ENCODE results near the gene NRAP. TPM values are rescaled to one million over a fixed set of nuclear protein-coding genes. Genes with fewer than 3 reads are reported as not detected.

NRAP gene
- total RNA-seq, 1 experiment from 2014 or later, result 0.02 TPM

DNA sequence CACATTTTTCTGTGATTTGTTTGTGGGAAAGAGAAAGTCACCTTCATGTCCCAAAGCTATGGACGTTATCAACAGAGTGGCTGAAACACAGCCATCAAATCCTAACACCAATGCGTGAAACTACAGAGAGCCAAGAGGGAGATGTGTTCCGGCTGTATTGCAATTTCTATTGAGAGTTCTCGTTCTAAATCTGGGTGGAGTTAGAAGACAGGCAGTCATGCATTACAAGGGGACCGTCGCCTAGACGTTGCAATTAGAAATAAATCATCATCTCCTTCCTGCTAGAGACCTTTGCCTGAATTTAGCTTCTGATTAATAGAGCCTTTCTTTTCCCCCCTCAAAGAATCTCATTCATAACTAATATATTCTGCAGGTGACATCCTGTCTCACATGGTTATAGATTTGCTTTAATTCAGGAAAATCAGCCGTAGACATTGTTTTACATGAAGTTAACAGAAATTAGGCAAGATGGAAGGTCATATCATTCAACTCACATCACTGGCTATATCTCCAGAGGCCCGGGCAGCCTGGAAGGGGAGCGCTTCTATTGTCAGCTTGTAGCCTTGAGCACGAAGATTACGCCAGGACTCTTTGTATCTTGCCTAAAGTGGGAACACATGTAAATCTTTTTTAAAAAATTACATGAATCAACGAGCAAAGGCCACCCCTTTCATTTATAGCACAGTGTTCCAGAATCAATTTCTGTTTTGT lies 58.4 kb downstream of the NRAP start:
- no peak for DNase-seq (ENCODE audit: low spot score)

- no peak for DNase-seq (ENCODE audit: low spot score)
Observed at GRCh38 chr10:113604572-113604971, 59.3 kb downstream of the NRAP start.

- no peak for DNase-seq (ENCODE audit: low spot score)
Observed at GRCh38 chr10:113603057-113603777, 60.6 kb downstream of the NRAP start.

DNA sequence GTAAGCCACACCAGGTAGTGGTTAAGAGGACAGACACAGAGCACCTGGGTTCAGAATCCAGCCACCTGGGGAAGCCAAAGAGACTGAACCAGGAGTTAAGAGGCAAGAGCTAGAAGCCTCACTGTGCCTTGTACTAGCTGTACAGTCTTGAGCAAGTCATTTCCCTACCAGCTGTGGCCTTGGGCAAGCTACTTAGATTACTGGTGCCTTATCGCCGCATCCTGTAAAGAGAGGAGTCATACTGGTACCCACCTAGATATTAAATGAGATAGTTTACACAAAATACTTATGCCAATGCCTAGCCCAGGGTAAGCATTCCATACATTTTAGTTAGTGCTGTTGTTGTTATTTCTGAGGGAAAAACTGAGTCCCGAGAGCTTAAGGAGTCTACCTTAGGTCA lies 63.3 kb downstream of the NRAP start:
- DNase-seq (ENCODE audit: low spot score), result no peak

DNA sequence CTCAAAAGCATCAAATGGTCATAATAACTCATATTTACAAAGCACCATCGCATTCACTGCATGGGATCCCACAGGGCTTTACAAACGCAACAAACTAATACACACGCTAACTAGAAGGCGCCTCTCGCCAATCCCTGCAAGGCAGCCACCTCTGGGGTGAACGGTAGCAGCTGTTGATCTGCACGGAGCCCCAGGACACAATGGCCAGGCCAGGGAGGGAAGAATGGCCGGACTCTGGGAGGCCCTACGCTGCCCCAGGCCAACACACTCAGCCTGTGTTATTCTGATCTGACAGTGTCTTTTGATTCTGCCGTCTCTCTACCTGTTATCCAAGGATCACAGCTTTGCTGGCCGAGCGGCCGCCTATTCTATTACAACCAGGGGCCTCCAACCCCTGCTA lies 69.2 kb downstream of the NRAP start:
- no peak for DNase-seq (ENCODE audit: low spot score)

- DNase-seq (ENCODE audit: low spot score), result no peak
Observed at GRCh38 chr10:113592380-113592779, 71.5 kb downstream of the NRAP start.

DNA sequence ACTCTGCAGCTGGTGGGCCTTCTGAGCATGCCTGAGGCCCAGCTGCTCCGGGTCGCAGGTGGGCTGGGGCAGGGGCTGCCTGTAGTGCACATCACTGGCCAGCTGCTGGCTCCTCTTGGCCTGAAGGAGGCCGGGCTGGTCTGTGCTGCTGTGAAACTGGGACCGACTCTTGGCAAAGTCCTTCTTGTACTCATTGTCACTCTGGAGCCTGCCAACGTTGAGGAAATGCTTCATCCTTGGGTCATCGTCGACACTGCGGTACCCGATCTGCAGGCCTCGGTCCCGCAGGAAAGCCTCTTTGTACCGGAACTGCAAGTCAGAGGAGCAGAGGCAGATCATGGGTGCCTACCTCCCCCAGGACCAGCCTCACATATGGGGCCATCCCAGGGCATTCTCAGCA lies 73.3 kb downstream of the NRAP start:
- DNase-seq (ENCODE audit: low spot score), result no peak

DNA sequence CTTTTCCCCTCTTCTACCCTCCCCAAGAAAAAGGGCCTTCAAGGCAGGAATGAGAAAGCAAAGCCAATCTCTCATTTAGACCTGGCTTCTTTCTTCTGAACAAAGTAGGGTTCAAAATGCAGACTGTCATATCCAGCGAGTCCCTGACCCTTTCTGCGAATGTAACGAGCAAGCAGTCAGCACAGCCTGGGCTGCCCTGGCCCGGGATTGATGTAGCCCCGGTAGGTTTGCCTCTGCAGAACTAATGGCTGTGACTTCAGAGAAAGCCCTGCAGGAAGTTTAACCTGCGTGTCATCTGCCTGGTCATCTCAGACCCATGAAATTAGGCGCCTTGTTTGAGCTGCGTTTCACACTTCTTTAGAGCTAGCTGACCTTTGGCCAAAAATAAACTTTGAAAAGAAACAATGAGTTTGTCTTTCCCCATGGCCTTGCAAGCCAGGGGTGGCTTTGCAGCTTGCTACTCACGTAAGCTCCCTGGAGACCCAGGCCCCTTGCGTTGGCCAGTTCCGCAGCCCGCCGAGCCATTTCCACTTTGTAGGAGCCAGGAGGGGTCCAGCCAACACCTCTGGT lies 74.6 kb downstream of the NRAP start:
- DNase-seq (ENCODE audit: low spot score), result no peak

- DNase-seq (ENCODE audit: low spot score), result no peak
Observed at GRCh38 chr10:113585949-113586348, 77.9 kb downstream of the NRAP start.

DNA sequence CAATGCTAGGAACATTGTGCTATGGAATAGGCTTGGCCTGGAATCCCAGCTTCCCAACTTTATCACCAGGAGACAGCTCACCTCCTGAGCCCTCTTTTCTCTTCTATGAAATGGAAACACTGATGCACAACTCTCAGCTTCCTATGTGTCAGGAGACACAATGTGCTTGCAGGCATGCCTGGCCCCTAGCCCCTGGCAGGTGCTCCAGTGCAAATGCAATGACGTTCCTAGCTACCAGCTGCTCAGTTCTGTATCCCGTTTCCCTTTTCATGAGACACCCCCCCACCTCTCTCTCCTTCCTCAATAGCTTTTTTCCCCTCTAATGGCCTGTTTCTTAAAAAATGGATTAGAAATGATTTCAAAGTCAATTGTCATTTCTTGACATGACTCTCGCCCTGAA lies 80.3 kb downstream of the NRAP start:
- no peak for DNase-seq (ENCODE audit: low spot score)

- DNase-seq (ENCODE audit: low spot score), result no peak
Observed at GRCh38 chr10:113581092-113581491, 82.7 kb downstream of the NRAP start.

- DNase-seq (ENCODE audit: low spot score), result no peak
Observed at GRCh38 chr10:113578773-113579172, 85.1 kb downstream of the NRAP start.

DNA sequence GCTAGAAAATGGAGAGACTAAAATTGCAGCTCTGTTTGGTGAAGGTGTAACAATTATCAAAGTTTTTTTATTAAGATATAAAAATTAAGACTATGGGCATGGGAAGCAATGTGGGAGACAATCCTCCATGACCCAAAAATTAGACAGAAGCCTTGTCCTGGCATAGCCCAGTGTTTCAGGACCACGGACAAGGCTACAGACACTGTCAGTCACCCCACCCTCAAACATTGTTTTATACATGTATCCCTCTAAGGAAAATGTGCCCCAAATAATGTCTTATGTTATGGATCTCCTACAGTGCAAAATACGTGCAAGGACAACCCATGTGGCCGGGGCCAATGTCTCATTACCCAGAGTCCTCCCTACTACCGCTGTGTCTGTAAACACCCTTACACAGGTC lies 87.0 kb downstream of the NRAP start:
- no peak for DNase-seq (ENCODE audit: low spot score)

- no peak for DNase-seq (ENCODE audit: low spot score)
Observed at GRCh38 chr10:113573368-113573767, 90.5 kb downstream of the NRAP start.

DNA sequence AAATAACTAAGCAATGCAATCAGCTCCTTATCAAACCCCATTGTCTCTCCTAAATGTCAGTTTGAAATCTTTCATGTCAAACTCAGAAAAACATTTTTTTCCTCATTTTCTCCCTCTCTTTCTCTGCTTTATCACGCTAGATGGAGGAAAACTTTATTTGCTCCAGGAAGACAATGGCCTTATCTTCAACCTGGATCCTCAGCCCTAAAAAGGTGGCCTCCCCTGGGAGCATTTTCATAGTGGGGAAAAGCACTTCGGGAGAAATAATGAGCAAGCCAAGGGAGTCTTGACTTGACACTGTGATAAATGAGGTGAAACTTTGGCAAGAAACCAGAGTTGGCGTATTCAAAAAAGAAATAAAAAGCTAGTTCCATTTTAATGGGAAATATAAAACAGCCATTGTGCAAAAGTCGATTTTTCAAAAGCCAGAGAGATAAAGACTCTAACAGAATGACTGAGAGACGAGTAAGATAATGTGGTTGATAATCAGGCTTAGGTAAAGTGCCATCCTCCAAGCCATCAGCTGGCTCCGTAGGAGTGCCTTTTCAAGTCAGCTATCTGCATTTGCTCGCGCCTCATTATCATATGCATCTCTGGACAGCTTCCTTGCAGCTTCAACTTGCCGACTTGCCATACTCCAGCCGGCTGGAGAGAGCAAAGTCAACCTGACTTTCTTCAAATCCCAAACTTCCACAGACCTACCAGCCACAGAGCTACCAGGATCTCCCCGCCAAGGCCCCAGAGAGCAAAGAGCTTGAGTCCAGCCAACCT lies 91.1 kb downstream of the NRAP start:
- no peak for DNase-seq (ENCODE audit: low spot score)

DNA sequence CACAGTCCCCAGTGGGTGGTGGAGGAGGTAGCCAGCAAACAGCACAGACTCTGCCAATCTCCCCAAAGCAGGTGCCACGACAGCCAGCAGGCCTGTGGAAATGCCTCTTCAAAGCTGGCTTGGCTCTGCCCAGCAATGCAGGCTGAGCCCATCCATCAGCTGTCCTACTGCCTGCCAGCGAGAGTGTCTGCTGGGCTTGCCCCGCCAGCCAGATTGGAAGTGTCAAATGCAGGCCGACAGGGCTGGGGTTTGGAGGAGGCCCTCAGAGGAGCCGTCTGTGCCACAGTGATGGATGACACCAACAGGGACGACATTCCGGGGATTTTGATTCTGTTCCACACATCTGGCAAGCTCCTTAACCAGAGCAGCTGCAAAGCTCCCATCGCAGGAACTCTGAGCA lies 94.3 kb downstream of the NRAP start:
- no peak for DNase-seq (ENCODE audit: low spot score)

DNA sequence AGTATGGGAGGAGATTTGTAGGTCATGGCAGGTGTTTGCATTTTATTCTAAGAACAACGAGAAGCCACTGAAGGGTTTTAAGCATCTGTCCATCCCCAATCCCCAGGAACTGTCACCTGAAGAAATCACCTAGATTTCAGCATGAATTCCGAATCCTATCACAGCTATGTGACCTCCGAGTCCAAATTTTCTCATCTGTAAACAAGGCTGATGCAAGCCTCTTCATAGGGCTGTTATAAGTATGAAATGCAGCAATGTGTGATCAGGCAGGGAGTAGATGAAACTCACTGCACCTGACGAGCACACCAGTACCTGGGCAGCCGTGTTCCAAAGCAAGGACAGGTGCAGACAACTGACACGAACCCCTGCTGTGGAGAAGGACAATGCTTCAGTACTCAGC lies 97.0 kb downstream of the NRAP start:
- no peak for DNase-seq (ENCODE audit: low spot score)

DNA sequence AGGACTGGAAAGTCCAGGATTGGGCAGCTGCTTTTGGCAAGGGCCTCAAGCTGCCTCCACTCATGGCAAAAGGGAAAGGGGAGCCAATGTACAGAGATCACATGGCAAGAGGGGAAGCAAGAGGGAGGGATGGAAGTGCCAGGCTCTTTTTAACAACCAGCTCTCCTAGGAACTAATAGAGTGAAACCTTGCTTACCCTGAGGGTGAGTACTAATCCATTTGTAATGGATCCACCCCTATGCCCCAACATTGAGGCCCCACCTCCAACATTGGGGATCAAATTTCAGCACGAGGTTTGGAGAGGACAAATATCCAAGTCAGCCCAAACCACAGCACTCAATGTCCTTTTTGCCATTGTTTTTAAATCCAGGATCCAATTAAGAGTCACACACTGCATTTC lies 98.5 kb downstream of the NRAP start:
- no peak for DNase-seq (ENCODE audit: low spot score)

GRCh38 chr10:113563306-113564088 lies 100.3 kb downstream of the NRAP start:
- peak; percentile 67 for DNase-seq (ENCODE audit: low spot score)

- no peak for DNase-seq (ENCODE audit: low spot score)
Observed at GRCh38 chr10:113562704-113563103, 101.1 kb downstream of the NRAP start.

DNA sequence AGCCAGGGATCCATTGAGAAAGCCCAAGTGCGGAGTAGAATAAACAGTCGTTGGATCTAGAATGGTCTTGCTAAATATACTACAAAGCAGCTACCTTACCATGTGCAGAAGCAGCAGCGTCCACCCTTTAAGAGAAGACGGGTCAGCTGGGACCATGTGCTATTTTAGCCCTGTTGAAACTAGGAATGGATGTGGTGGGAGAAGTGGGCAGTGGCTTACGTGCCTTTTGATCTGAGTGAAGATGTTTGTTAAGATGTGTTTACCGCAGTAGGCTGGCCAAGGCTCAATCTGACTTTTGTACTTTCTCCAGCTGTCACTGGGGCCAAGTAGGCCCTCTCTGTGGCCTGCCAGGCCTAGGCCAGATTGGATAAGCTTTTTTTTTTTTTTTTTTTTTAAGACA lies 101.8 kb downstream of the NRAP start:
- DNase-seq (ENCODE audit: low spot score), result no peak

- DNase-seq (ENCODE audit: low spot score), result no peak
Observed at GRCh38 chr10:113561214-113561613, 102.6 kb downstream of the NRAP start.
